Measurements from ENCODE around the gene DYNC2H1. TPM values are rescaled to one million over a fixed set of nuclear protein-coding genes. Genes with fewer than 3 reads are reported as not detected.
A peak's percentile ranks its signal among the peaks of the same experiment; 100 is the strongest.
"Not testable (repeated sequence)": the region's sequence is repeated elsewhere in the genome, so short reads cannot be mapped to it uniquely, and the experiment has no call there.

The DYNC2H1 gene
- total RNA-seq, 2 donors from 2014 or later: 1.7 to 3.7 TPM

GRCh38 chr11:103091064-103091800, 18.0 kb upstream of the DYNC2H1 start:
- no peak for DNase-seq (ENCODE audit: low spot score)
- Mint-ChIP-seq H3K27me3 (peaks cover 14 to 33% of the 10 kb centered on the region in 2 donors), H3K36me3 (peaks cover 13% of the 10 kb centered on the region), H3K9me3 (peaks cover 3% of the 10 kb centered on the region), H3K27ac (peak overlapping the region; percentile 83 to 93), H3K4me3 (peak overlapping the region; percentile 89), H3K4me1 (ENCODE audit: low read depth in 2 of 2) (peaks cover 9 to 16% of the 10 kb centered on the region in 2 donors)
- ATAC-seq: peak; percentile 59 to 63

GRCh38 chr11:103091801-103092524, 17.3 kb upstream of the DYNC2H1 start, which contains the start of gene DCUN1D5:
Gene DCUN1D5 (minus strand): TSS chr11:103092160. CDS start chr11:103091872, 288 bp downstream.
- H3K36me3 Mint-ChIP-seq: peaks cover 13% of the 10 kb centered on the region
- DNase-seq (ENCODE audit: low spot score) (peak; percentile 97), ATAC-seq (peak; percentile 99 to 100)
- peak within 1 kb of the TSS; percentile 89 for H3K4me3 Mint-ChIP-seq
- H3K4me1 Mint-ChIP-seq (ENCODE audit: low read depth in 2 of 2): peaks cover 5 to 12% of the 10 kb centered on the region in 2 donors
- H3K27me3 Mint-ChIP-seq: peaks cover 19 to 39% of the 10 kb centered on the region in 2 donors
- H3K9me3 Mint-ChIP-seq: peaks cover 3% of the 10 kb centered on the region
- peak within 1 kb of the TSS; percentile 83 to 93 for H3K27ac Mint-ChIP-seq

DNA sequence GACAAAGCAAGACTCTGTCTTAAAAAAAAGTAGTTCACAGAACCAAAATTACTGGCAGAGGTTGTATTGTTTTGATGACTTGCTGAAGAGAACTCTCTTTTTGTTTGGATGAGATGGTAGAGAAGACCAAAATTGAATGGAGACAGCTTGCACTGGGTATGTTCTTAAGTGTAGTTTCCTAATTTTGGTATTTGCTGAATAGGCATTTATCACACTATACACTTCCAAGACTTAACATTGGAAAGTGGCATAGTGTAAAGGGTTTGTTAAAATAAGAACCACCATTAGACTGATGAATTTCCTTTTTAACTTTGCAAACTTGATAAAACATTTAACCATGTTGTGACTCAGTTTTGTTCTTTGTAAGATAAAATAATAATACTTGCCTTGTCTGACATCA, 11.9 kb upstream of the DYNC2H1 start:
- H3K27ac Mint-ChIP-seq: no peak overlapping the region
- no peak overlapping the region for H3K4me3 Mint-ChIP-seq
- no peak for ATAC-seq
- H3K9me3 Mint-ChIP-seq: peaks cover 3% of the 10 kb centered on the region
- H3K4me1 Mint-ChIP-seq (ENCODE audit: low read depth in 2 of 2): peaks cover 3 to 7% of the 10 kb centered on the region in 2 donors
- peaks cover 45 to 75% of the 10 kb centered on the region in 2 donors for H3K27me3 Mint-ChIP-seq
- peaks cover 12% of the 10 kb centered on the region for H3K36me3 Mint-ChIP-seq
- DNase-seq (ENCODE audit: low spot score): no peak

DNA sequence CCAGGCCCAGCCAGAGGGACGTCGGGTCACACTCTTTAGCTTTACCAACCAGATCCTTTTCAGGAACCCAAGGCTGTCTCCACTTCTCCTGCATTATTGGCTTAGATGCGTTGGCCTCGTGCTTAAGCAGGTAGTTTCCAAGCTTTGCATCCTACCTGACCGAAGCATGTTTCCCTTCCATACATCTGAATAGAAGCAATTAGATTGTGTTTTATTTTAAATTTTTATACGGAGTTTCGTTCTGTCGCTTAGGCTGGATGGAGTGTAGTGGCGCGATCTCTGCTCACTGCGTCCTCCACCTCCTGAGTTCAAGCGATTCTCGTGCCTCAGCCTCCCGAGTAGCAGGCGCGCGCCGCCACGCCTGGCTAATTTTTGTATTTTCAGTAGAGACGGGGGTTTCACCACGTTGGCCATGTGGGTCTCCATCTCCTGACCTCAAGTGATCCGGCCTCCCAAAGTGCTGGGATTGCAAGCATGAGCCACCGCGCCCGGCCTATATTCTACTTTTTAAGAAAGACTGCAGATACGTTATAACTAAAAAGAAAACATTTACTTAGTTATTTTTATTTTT, 677 bp downstream of the DYNC2H1 start:
- H3K27me3 Mint-ChIP-seq: peaks cover 0 to 2% of the 10 kb centered on the region in 2 donors
- DNase-seq (ENCODE audit: low spot score) (no peak), ATAC-seq (no peak)
- peak overlapping the region; percentile 85 to 93 for H3K27ac Mint-ChIP-seq
- H3K4me1 Mint-ChIP-seq (ENCODE audit: low read depth in 2 of 2): peaks cover 9 to 18% of the 10 kb centered on the region in 2 donors
- no peaks in the 10 kb centered on the region for H3K36me3 Mint-ChIP-seq
- H3K4me3 Mint-ChIP-seq: peak overlapping the region; percentile 93
- no peaks in the 10 kb centered on the region for H3K9me3 Mint-ChIP-seq

DNA sequence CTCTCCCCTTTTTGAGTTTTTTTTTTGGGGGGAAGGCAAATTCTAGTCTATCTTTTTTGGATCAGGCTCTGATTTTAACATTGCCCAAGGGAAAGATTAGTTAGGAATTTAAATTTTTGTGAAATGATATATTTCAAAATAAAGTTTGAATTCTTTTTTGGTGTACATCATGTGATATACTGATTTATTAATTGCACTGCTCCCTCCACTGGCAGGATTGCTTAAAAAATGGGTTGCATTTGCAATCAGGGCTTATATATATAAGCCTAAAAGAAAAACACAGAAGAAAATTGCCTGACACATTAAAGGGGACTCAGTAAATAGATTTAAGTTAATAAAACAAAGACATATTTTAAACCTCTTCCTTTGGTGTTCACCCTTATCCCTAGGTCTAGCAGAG, 1.2 kb downstream of the DYNC2H1 start:
- no peak for ATAC-seq
- Mint-ChIP-seq H3K36me3 (no peaks in the 10 kb centered on the region), H3K27ac (no peak overlapping the region), H3K27me3 (peaks cover 0 to 2% of the 10 kb centered on the region in 2 donors), H3K4me1 (ENCODE audit: low read depth in 2 of 2) (peaks cover 9 to 18% of the 10 kb centered on the region in 2 donors), H3K4me3 (peak overlapping the region; percentile 93), H3K9me3 (no peaks in the 10 kb centered on the region)
- no peak for DNase-seq (ENCODE audit: low spot score)

DNA sequence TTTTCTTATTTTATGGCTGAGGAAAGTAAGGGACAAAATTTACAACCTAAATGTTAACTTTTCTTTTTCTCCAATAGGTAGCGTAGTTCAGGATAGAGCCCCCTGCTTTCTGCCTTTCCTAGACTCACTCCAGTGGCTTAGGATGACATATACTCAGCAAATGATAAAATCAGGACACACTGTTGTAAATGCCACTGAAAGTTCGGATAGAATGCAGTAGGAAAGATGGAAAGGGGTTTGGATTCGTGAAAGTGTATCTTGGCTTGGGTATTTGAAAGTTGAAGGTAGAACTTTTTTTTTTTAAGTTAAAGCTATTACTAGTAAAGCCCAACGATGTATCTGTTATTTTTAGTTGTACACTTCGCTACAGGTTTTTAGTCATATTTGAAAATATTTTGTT, 2.2 kb downstream of the DYNC2H1 start:
- H3K27ac Mint-ChIP-seq: no peak overlapping the region
- no peak for ATAC-seq

DNA sequence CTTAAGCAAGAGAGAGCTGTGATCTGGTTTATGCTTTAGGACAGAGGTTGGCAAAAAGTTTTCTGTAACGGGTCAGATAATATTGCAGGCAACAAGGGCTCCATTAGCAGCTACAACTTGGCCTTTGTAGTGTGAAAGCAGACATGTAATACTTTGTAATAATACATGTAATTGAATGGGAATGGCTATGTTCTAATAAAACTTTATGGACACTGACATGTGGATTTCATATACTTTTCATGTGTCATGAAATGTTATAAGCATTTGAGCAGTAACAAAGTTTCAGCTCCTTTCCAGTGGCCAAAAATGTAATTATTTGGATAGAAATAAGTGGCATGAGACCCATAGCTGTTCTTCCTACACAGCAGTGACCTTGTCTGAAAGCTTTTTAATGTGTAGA, 3.1 kb downstream of the DYNC2H1 start:
- DNase-seq (ENCODE audit: low spot score) (no peak), ATAC-seq (no peak)
- Mint-ChIP-seq H3K9me3 (no peaks in the 10 kb centered on the region), H3K27ac (no peak overlapping the region), H3K36me3 (no peaks in the 10 kb centered on the region), H3K27me3 (no peaks in the 10 kb centered on the region), H3K4me1 (ENCODE audit: low read depth in 2 of 2) (peaks cover 9 to 18% of the 10 kb centered on the region in 2 donors), H3K4me3 (no peak overlapping the region)

More for the DNA sequence above, 2.2 kb downstream of the DYNC2H1 start:
- Mint-ChIP-seq H3K27me3 (no peaks in the 10 kb centered on the region), H3K36me3 (no peaks in the 10 kb centered on the region), H3K4me3 (peak overlapping the region; percentile 9), H3K4me1 (ENCODE audit: low read depth in 2 of 2) (peaks cover 9 to 18% of the 10 kb centered on the region in 2 donors), H3K9me3 (no peaks in the 10 kb centered on the region)
- DNase-seq (ENCODE audit: low spot score): no peak

GRCh38 chr11:103114836-103115235, 5.6 kb downstream of the DYNC2H1 start:
- ATAC-seq: no peak
- H3K4me3 Mint-ChIP-seq: no peak overlapping the region
- no peak overlapping the region for H3K27ac Mint-ChIP-seq
- no peaks in the 10 kb centered on the region for H3K27me3 Mint-ChIP-seq
- peaks cover 0 to 2% of the 10 kb centered on the region in 2 donors for H3K4me1 Mint-ChIP-seq (ENCODE audit: low read depth in 2 of 2)
- no peaks in the 10 kb centered on the region for H3K9me3 Mint-ChIP-seq
- DNase-seq (ENCODE audit: low spot score): no peak
- H3K36me3 Mint-ChIP-seq: no peaks in the 10 kb centered on the region

- no peaks in the 10 kb centered on the region for H3K4me1 Mint-ChIP-seq (ENCODE audit: low read depth in 2 of 2)
- no peak for ATAC-seq
- no peak overlapping the region for H3K4me3 Mint-ChIP-seq
- no peaks in the 10 kb centered on the region for H3K36me3 Mint-ChIP-seq
- H3K27me3 Mint-ChIP-seq: no peaks in the 10 kb centered on the region
- H3K27ac Mint-ChIP-seq: no peak overlapping the region
- no peaks in the 10 kb centered on the region for H3K9me3 Mint-ChIP-seq
- no peak for DNase-seq (ENCODE audit: low spot score)
Measured at GRCh38 chr11:103125462-103125861, 16.2 kb downstream of the DYNC2H1 start.

- DNase-seq (ENCODE audit: low spot score); H3K9me3 Mint-ChIP-seq; H3K4me3 Mint-ChIP-seq; H3K27ac Mint-ChIP-seq; ATAC-seq; H3K4me1 Mint-ChIP-seq (ENCODE audit: low read depth in 2 of 2); H3K36me3 Mint-ChIP-seq; H3K27me3 Mint-ChIP-seq: not testable (repeated sequence)
Measured at GRCh38 chr11:103141986-103142385, 32.8 kb downstream of the DYNC2H1 start.

DNA sequence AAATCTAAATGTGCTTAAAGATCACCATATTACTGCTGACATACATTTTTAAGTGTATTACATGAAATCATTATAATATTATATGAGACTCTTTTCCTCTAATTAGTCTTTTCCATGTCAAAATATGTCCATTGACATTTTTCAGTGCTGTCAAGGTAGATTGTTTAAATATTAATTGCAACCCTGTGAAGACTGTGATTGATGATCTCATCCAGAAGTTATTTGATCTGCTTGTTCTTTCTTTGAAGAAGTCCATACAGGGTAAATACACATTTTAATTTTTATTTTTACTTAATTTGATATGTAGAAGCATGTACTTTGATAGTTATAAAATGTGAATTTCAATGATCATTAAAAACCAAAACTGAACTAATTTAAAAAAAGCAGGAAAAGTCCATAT, 38.4 kb downstream of the DYNC2H1 start:
- H3K4me3 Mint-ChIP-seq: no peak overlapping the region
- H3K36me3 Mint-ChIP-seq: no peaks in the 10 kb centered on the region
- no peaks in the 10 kb centered on the region for H3K9me3 Mint-ChIP-seq
- no peaks in the 10 kb centered on the region for H3K27me3 Mint-ChIP-seq
- no peak for DNase-seq (ENCODE audit: low spot score)
- no peaks in the 10 kb centered on the region for H3K4me1 Mint-ChIP-seq (ENCODE audit: low read depth in 2 of 2)
- no peak overlapping the region for H3K27ac Mint-ChIP-seq
- no peak for ATAC-seq

DNA sequence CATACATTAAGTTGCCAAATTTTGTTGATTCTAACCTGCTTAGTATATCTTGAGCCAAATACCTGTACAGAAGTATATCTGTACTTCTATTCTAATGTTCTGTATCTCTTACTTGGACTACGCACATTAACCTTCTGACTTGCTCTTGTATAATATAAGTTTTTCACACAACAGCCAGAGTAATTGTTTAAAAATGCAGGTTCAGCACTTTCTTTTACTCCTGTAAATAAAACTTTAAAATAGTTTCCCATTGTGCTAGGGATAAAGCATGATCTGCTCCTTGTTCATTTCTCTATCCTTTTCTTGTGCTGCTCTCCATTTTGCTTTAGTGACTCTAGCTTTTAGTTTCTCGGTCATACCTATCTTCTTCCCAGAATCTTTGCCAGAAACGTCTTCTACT, 48.3 kb downstream of the DYNC2H1 start:
- ATAC-seq (no peak), DNase-seq (ENCODE audit: low spot score) (no peak)
- no peaks in the 10 kb centered on the region for H3K36me3 Mint-ChIP-seq
- no peak overlapping the region for H3K4me3 Mint-ChIP-seq
- no peaks in the 10 kb centered on the region for H3K27me3 Mint-ChIP-seq
- no peaks in the 10 kb centered on the region for H3K4me1 Mint-ChIP-seq (ENCODE audit: low read depth in 2 of 2)
- H3K27ac Mint-ChIP-seq: no peak overlapping the region
- H3K9me3 Mint-ChIP-seq: no peaks in the 10 kb centered on the region

- no peaks in the 10 kb centered on the region for H3K4me1 Mint-ChIP-seq (ENCODE audit: low read depth in 2 of 2)
Measured at GRCh38 chr11:103164093-103164796, 55.0 kb downstream of the DYNC2H1 start.

More at GRCh38 chr11:103164093-103164796, 55.0 kb downstream of the DYNC2H1 start:
- Mint-ChIP-seq H3K4me3 (no peak overlapping the region), H3K27me3 (no peaks in the 10 kb centered on the region), H3K9me3 (no peaks in the 10 kb centered on the region), H3K27ac (no peak overlapping the region), H3K36me3 (no peaks in the 10 kb centered on the region)
- no peak for ATAC-seq
- DNase-seq (ENCODE audit: low spot score): no peak

Data from natural killer cell treated with Interleukin-12 subunit alpha and Interleukin-12 subunit beta and Interleukin-15 and Interleukin-18, amount 100 ng/mL, for 72 hours (primary cell).